ENCODE data around the gene LBX1.

LBX1 gene

DNA sequence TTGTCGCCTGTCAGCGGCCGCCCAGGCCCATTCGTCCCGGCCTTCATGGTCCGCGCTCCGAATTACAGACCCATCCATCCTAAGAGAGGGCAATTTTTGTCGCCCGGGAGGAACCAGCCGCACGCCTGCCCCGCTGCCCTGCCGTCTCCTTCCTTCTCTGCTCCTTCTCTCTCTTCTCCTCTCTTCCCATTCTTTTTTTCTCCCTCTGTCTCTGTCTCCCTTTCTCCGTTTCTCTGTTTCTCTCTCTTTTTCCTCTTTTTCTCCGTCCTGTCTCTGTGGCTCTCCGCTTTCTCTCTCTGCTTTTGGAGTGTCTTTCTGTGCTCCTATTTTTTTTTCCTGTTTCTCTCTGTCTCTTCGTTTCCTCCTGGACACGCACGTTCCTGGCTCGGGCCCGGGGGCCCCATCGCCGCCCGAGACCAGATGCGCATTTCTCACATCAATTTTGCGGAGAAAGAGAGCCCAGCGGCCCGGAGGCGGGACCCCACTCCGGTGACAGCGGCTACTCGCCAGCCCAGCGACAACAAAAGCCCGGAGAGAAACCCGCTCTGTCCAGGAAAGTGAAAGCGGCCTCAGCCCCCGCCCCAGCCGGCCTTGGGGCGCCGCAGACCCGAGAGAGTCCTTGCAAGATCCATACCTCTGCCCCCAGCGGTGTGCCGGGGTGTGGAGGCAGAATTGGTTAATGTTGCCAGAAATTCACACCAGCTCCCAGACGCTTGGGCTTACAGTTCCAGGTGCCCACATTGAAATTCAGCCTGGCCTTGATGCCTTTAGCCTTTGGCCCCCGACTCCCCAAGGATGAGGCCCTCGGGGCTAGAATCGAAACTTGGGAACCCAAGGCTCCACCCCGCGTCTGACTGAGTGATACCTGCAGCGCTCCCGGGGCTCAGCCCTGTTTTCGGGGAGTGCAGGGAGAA is 4.1 kb downstream of the LBX1 start:
- peak; percentile 42 for DNase-seq

DNA sequence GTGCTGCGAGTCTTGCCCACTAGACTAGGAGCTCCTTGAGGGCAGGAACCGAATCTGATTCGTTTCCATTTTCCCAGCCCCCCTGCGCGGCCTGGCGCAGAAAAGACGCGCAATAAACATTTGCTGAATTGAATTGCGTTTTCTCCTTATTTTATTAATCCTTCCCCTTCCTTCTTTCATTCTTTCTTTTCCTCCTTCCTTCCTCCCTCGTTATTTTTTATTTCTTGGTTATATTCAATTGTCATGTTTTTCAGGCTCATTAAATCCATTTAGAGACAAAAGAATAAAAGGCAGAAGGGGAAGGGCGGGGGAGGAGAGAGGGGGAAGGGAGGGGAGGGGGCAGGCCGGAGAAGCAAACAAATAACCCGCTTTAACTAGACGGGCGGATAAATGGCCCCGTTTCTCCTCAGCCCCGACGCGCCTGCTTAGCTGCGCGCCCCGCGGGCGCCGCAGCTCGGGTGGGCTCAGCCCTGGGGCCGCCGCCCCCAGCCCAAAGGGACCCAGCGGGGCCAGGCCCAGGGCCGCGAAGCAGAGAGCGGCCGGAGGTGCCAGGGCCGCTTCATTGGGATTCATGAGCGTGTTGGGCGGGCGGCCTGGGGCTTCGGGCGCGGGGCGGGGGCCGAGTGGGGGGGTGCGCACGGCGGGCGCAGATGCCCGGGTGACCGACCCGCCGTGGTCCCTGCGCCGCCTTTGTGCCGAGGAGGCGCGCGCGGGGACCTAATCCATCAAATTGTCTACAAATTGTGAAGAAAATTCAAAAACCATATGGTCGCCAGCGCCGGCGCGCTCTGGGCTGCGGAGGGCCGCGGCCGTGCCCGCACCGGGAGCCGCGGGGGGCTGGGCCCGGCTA is 5.0 kb downstream of the LBX1 start:
- DNase-seq: peak; percentile 37

GRCh38 chr10:101223274-101224059 is 5.8 kb downstream of the LBX1 start:
- no peak for DNase-seq

DNA sequence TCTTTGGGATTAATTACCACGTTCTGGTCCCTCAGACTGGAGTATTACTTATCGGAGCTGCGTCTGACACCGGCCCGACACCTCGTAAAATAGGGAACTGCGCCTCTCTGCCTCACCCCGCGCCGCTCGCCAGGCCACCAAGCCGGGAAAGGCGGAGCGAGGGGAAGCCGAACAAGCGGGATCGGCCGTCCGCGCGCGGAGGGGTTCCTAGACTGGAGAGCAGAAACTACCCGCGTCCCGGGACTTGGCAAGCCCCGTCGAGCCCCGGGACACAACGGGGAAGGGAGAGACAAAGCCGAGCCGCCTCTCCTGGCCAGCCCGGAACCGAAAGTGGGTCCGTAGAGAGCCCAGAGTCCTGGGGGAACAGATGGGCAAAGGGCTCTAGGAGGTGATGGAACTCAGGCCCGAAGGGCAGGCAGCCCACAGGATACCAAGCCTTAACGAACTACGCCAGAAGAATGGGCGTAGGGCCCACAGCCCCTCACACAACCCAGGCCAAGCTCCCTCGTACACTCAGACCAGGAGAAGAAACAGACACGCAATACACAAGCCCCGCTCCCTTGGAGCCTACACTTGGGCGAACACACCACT is 6.5 kb downstream of the LBX1 start:
- no peak for DNase-seq

- DNase-seq: no peak
These were observed 7.2 kb downstream of the LBX1 start for GRCh38 chr10:101221963-101222531.

DNA sequence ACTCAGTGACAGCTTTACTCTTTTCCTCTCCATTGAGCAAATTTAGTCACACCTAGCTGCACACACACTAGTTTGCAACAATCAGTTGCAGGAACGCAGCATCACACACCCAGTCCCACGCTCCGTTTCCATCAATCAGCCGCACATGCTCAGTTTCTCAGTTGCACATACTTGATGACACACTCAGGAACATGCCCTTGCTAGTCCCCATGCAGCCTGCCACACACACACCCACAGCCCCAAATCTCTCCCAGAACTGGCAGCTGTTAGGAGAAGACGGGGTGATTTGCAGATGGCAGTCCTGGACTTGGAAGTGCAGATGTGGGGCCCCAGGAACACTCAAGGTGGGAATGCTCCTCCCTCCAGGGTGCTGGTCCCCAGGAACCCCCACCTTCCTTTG is 7.7 kb downstream of the LBX1 start:
- DNase-seq: no peak

GRCh38 chr10:101219946-101220451 is 9.3 kb downstream of the LBX1 start:
- no peak for DNase-seq

DNA sequence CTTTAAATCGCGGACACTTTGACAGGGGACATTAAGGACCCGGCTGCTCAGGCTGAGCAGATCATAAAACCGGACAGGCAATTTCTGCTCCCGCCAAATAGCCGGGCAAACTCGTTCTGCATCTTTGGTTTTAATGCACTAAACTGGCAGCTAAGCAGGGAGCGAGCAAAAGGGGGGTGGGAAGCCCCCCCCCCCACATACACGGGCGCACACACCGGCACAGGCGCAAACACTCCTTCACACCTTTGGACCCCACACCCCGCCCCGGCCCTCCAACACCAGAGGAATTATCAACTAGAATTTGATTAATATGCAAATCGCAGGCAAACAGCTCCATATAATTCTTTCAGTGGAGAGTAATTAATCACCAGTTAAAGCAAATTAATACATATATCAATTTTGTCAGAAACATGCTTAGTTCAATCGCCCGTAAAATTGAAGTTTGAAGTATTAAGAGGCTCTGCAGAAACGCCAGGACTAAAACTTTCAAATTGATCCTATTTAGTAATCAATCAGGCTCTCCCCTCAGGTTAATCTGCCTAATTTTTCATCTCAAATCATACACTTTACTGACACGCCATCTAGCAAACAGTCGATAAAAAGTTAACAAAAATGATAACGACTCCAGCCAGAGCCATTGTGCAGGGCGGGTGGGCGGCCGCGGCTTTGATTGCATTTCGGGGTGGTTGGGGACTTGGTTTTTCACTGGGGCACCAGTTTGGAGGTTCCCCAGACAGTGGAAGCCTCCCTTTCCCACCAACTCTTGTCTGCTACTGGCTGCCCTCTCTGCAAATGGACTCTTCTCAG is 9.9 kb downstream of the LBX1 start:
- DNase-seq: no peak

DNA sequence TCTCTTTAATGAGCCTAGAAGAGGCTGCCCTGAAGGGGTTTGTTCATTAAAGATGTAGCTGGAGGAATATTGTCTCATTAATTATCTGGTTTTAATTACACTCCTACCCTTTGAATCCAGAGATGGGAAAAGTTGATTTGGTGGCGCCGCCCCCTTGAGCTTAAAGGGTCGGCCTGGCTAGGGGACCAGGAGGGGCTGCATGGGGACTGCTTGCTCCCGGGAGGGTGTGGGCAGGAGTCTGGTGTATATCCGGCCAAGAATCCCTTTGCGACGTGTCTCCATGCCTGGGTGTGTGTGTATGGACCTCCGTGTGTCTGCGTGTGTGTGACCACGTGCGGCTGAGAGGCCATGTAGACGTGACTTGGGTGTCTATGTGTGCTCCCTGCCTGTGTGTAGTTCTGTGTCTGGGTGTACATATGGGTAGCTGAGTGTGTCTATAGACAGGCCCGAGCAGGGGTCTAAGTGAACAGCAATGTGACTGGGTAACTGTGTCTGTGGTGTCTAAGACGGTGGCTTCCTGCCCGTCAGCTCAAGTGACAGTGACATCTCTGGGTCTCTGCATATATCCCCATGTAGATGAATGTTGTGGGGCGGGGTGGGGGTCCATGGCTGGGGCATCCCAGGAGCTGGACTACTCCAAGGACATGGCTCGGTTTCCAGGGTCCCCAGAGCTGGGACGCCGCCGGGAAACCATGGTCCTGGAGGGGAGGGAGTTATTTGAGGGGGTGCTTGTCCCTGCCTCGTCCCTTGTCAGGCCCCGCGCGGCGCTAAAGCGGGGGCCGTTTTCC is 10.7 kb downstream of the LBX1 start:
- DNase-seq: no peak

- peak; percentile 80 for DNase-seq
These were observed 11.6 kb downstream of the LBX1 start for GRCh38 chr10:101217450-101218281.

GRCh38 chr10:101217044-101217425 is 12.2 kb downstream of the LBX1 start:
- DNase-seq: no peak

GRCh38 chr10:101216207-101217043 is 12.8 kb downstream of the LBX1 start:
- peak; percentile 56 for DNase-seq

- DNase-seq: peak; percentile 35
These were observed 13.7 kb downstream of the LBX1 start for GRCh38 chr10:101215397-101216206.

- DNase-seq: peak; percentile 80
These were observed 14.5 kb downstream of the LBX1 start for GRCh38 chr10:101214446-101215396.

GRCh38 chr10:101208543-101208942 is 20.7 kb downstream of the LBX1 start:
- DNase-seq: no peak

DNA sequence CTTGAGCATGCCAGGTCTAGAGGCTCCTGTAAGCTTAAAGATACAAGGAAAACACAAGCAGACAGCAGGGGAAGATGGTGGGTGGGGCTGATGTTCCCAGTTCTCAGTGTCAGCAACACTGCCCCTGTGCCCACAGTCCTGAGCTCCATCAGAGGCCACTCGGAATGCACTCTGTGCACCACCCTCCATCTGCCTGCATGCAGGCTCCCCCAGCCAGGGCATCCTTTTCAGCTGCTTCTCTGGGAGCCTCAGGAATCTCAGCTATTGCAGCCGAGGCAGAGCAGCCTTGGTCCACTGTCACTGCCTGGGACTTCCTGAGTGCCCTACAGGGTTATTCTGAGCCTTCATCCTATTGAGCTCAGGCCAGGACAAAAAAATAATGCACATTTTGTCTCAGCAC is 22.2 kb downstream of the LBX1 start:
- DNase-seq: no peak
